A673 (cell line): ENCODE data around the gene SESN1. TPM values are rescaled to one million over a fixed set of nuclear protein-coding genes. Genes with fewer than 3 reads are reported as not detected.
"Not testable (repeated sequence)": the region's sequence is repeated elsewhere in the genome, so short reads cannot be mapped to it uniquely, and the experiment has no call there.

Experiments used
- BruUV-seq: library from RNA; stranded (reverse); fragments of 400-500 nt; replicated peaks from 2 replicates; lab custom pipeline; 2021; lab: Mats Ljungman, UMichigan
- CTCF ChIA-PET: fragments of 300-600 bp; sonication (Branson Sonifier 250); formaldehyde crosslinking; loops from one replicate; lab custom pipeline; 2022; ENCODE audit warnings: antibody characterized with exemption; lab: Charles Lee
- POLR2A ChIA-PET: fragments of 300-600 bp; sonication (Branson Sonifier 250); formaldehyde crosslinking; loops from one replicate; lab custom pipeline; 2022; ENCODE audit warnings: antibody characterized with exemption; ENCODE audit not compliant: low non-redundant PET; lab: Charles Lee
- DNase-seq: peaks from one replicate; pipeline ENCODE4 v3.0.0-alpha.2; 2015; ENCODE audit warnings: low spot score
- H3K27ac ChIP-seq: fragments of 200-600 bp; sonication (generic); 2 replicates; pipeline ENCODE4 v1.5.1; 2016; ENCODE audit warnings: mixed run types, low read depth, mild to moderate bottlenecking, mixed read lengths, antibody characterized with exemption, low read length; ENCODE audit not compliant: poor library complexity, severe bottlenecking
- H3K27me3 ChIP-seq: fragments of 200-600 bp; sonication (generic); replicated peaks from 2 replicates; pipeline ENCODE4 v1.6.1; 2017; ENCODE audit warnings: mixed run types, low read depth, mild to moderate bottlenecking, mixed read lengths, antibody characterized with exemption, low read length; ENCODE audit not compliant: insufficient read depth, poor library complexity
- H3K36me3 ChIP-seq: fragments of 200-600 bp; sonication (generic); 2 replicates; pipeline ENCODE4 v1.6.1; 2016; ENCODE audit warnings: mixed run types, mild to moderate bottlenecking, mixed read lengths, antibody characterized with exemption, low read length; ENCODE audit not compliant: insufficient read depth, poor library complexity, severe bottlenecking
- H3K4me1 ChIP-seq: fragments of 200-600 bp; sonication (generic); 2 replicates; pipeline ENCODE4 v1.6.1; 2017; ENCODE audit warnings: mixed run types, mild to moderate bottlenecking, mixed read lengths, antibody characterized with exemption, low read length; ENCODE audit not compliant: insufficient read depth, poor library complexity, severe bottlenecking
- H3K4me3 ChIP-seq: fragments of 200-600 bp; sonication (generic); 2 replicates; pipeline ENCODE4 v1.5.1; 2016; ENCODE audit warnings: low read depth, mixed run types, mild to moderate bottlenecking, mixed read lengths, low read length; ENCODE audit not compliant: poor library complexity, severe bottlenecking
- H3K9me3 ChIP-seq: fragments of 200-600 bp; sonication (generic); 2 replicates; pipeline ENCODE4 v1.6.1; 2016; ENCODE audit warnings: mixed run types, low read depth, mild to moderate bottlenecking, mixed read lengths, antibody characterized with exemption, low read length; ENCODE audit not compliant: poor library complexity, severe bottlenecking
- EZH2 ChIP-seq: fragments of 200-600 bp; sonication (generic); IDR thresholded peaks from 2 replicates; pipeline ENCODE4 v1.6.1; 2017; ENCODE audit warnings: borderline replicate concordance, low read depth, mild to moderate bottlenecking, mixed read lengths, antibody characterized with exemption, low read length; ENCODE audit not compliant: poor library complexity, severe bottlenecking
- intact Hi-C: fragments of 100-400 bp; cut with micrococcal nuclease; formaldehyde crosslinking; loops from one replicate; pipeline ENCODE4 v1.10.0; 2022; ENCODE audit not compliant: unreplicated experiment
- total RNA-seq: library from RNA; stranded (reverse); gene quantifications from 2 replicates; pipeline ENCODE4 v1.2.3, GENCODE V29; 2021
- TF ChIP-seq, protein P1 (sequence below): fragments of 300-800, 200-600 bp; sonication (generic); conservative IDR thresholded peaks from 2 replicates; pipeline ENCODE4 v1.5.1; 2017; ENCODE audit warnings: low read depth, mild to moderate bottlenecking, antibody characterized with exemption, low read length, moderate library complexity, mixed read lengths

Gene SESN1
- total RNA-seq, 1 experiment from 2014 or later = 4.1 TPM

DNA sequence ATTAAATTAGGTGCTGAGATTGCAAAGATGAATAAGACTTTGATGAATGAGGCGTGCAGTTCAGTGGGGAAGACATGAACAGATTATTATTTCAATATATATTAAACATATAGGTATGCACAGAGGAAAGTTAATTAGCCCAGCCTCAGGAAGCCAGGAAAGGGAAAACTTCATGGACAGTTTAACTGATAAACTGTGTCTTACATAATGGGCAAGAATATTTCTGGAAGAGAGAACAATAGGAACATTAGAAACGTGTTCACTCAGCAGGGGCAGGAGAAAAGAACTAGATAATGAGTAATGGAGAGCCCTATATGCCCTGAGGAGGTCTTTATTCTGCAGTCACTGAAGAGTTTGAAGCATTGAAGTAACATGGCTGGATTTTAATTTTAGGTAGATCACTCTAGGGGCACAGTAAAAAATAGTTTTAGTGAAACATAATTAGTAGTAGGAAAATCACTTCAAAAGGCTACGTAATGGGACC lies 24.3 kb upstream of the SESN1 start:
- H3K4me1 ChIP-seq = peaks cover 4% of the 10 kb centered on the region
- DNase-seq = no peak
- POLR2A ChIA-PET = no interaction called here
- no TSS peak for BruUV-seq
- no peak overlapping the region for H3K27ac ChIP-seq
- no peak overlapping the region for H3K4me3 ChIP-seq
- no peaks in the 10 kb centered on the region for H3K9me3 ChIP-seq
- no peaks in the 10 kb centered on the region for H3K36me3 ChIP-seq
- no peaks in the 10 kb centered on the region for H3K27me3 ChIP-seq
- CTCF ChIA-PET = no interaction called here
- TF ChIP-seq, protein P1, sequence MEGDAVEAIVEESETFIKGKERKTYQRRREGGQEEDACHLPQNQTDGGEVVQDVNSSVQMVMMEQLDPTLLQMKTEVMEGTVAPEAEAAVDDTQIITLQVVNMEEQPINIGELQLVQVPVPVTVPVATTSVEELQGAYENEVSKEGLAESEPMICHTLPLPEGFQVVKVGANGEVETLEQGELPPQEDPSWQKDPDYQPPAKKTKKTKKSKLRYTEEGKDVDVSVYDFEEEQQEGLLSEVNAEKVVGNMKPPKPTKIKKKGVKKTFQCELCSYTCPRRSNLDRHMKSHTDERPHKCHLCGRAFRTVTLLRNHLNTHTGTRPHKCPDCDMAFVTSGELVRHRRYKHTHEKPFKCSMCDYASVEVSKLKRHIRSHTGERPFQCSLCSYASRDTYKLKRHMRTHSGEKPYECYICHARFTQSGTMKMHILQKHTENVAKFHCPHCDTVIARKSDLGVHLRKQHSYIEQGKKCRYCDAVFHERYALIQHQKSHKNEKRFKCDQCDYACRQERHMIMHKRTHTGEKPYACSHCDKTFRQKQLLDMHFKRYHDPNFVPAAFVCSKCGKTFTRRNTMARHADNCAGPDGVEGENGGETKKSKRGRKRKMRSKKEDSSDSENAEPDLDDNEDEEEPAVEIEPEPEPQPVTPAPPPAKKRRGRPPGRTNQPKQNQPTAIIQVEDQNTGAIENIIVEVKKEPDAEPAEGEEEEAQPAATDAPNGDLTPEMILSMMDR = no peak
- no peak for TF ChIP-seq EZH2
- intact Hi-C loops = no loop called here

DNA sequence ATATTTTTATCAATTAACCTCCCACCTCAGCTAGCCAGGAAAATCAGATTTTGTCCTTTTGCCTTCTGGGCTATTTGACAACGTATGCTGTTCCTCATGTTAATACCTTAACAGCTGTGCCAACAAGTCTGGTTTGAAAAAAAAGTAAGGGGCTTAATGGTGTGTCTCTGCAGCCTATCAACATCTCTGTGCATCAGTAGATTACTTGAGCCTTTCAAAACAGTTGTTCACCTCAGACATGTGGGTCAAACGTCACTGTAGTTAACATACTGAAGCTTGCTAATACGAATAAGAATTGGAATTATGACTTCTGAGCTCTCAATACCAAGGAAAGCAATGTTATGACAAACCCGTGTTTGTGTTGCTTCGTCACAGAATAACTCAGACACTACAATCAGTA lies 23.7 kb upstream of the SESN1 start:
- CTCF ChIA-PET = no interaction called here
- intact Hi-C loops = no loop called here
- Histone ChIP-seq H3K9me3 (no peaks in the 10 kb centered on the region), H3K27ac (no peak overlapping the region), H3K4me1 (peaks cover 4% of the 10 kb centered on the region), H3K27me3 (no peaks in the 10 kb centered on the region), H3K4me3 (no peak overlapping the region), H3K36me3 (no peaks in the 10 kb centered on the region)
- no peak for DNase-seq
- POLR2A ChIA-PET = no interaction called here
- TF ChIP-seq, protein P1 = no peak
- no peak for TF ChIP-seq EZH2
- BruUV-seq = no TSS peak

DNA sequence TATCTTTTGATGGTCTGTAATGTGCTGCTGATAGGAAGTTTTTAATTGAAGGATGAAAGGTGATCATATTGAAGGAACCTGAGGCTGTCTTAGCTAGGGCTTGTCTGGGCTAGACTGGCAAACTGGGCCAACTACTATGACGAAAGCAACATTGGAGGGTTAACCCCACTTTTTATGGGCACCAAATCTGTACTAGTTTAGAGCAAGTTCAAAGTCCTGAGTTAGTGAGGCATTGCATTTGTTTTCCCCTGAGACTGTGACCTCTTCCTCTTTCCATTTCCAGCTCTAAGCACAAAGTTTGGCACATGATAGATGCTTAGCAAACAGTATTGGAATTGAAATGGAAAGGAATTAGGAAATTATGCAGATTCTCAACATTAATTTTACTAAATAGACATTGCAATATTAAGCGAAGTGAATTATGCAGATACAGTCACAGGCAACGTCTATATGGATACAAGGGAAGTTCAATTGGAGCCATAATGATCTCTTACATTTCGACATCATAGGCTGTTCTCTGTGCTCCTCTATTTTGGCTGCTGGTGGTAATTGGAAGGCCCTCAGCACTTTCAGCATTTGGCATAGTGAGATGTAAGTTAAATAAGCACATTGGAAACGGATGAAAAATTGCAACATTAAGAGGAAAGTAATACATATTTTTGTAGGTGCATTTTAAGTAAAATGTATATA lies 22.8 kb upstream of the SESN1 start:
- Histone ChIP-seq H3K4me3 (no peak overlapping the region), H3K27ac (no peak overlapping the region), H3K4me1 (peaks cover 4% of the 10 kb centered on the region), H3K36me3 (no peaks in the 10 kb centered on the region), H3K9me3 (no peaks in the 10 kb centered on the region), H3K27me3 (no peaks in the 10 kb centered on the region)
- no TSS peak for BruUV-seq
- CTCF ChIA-PET = no interaction called here
- TF ChIP-seq, protein P1 = no peak
- TF ChIP-seq EZH2 = no peak
- no peak for DNase-seq
- POLR2A ChIA-PET = no interaction called here
- intact Hi-C loops = no loop called here

DNA sequence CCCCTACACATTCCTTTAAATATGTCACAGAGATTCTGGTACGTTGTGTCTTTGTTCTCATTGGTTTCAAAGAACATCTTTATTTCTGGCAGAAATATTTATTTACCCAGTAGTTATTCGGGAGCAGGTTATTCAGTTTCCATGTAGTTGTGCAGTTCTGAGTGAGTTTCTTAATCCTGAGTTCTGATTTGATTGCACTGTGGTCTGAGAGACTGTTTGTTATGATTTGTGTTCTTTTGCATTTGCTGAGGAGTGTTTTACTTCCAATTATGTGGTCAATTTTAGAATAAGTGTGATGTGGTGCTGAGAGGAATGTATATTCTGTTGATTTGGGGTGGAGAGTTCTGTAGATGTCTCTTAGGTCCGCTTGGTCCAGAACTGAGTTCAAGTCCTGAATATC lies 18.0 kb upstream of the SESN1 start:
- H3K36me3 ChIP-seq, intact Hi-C loops, BruUV-seq, POLR2A ChIA-PET, CTCF ChIA-PET, H3K27me3 ChIP-seq, H3K4me3 ChIP-seq, H3K27ac ChIP-seq, H3K4me1 ChIP-seq, H3K9me3 ChIP-seq, DNase-seq: not testable (repeated sequence)

DNA sequence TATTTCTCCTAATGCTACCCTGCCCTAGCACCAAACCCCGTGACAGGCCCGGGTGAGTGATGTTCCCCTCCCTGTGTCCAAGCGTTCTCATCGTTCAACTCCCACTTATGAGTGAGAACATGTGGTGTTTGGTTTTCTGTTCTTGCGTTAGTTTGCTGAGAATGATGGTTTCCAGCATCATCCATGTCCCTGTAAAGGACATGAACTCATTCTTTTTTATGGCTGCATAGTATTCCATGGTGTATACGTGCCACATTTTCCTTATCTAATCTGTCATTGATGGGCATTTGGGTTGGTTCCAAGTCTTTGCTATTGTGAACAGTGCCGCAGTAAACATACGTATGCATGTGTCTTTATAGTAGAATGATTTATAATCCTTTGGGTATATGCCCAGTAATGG lies 15.0 kb upstream of the SESN1 start:
- H3K9me3 ChIP-seq, BruUV-seq, CTCF ChIA-PET, H3K4me1 ChIP-seq, H3K27ac ChIP-seq, H3K36me3 ChIP-seq, DNase-seq, H3K27me3 ChIP-seq, intact Hi-C loops, POLR2A ChIA-PET, H3K4me3 ChIP-seq: not testable (repeated sequence)
